ENCODE measurements around the gene CIB4. TPM values are rescaled to one million over a fixed set of nuclear protein-coding genes. Genes with fewer than 3 reads are reported as not detected.

Gene CIB4
- total RNA-seq, 1 experiment from 2014 or later, result not detected

DNA sequence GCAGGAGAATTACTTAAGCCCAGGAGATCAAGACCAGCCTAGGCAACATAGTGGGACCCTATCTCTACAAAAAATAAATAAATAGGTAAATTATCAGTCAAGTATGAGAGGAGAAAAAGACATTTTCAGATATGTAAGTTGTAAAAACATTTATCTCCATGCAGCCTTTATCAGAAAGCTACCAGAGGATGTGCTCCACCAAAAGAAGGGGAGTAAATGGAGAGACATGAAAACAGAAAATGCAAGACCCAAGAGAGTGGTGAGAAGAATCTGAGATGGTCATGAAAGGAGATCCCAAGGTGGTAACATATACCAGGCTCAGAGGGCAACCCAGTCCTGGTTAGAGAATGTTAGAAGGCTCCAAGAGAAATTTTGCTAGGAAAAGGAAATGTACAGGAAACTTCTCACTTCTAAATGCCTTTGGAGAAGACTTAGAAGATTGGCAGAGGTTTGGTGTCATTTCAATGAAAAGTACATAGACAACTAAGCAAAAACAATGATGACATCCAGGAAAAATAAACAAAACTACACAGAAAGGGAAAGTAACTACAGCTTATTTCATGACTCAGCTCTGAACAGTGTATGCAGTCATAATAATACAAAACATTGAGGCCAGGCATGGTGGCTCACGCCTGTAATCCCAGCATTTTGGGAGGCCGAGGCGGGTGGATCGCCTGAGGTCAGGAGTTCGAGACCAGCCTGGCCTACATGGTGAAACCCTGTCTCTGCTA lies 19.5 kb downstream of the CIB4 start:
- peaks cover 19% of the 10 kb centered on the region for H3K4me1 ChIP-seq (replicated peaks; ENCODE audit: insufficient read depth)
- H3K9me3 ChIP-seq (ENCODE audit: insufficient read depth, low read depth), result no peaks in the 10 kb centered on the region
- peaks cover 23% of the 10 kb centered on the region; the same call in 1 of the 2 replicates for H3K27me3 ChIP-seq (ENCODE audit: insufficient read depth, low read depth)
- no peak overlapping the region for H2AFZ ChIP-seq
- H3K4me2 ChIP-seq, result no peak overlapping the region
- no peaks in the 10 kb centered on the region for H4K20me1 ChIP-seq (ENCODE audit: insufficient read depth)
- TF ChIP-seq, protein P1, sequence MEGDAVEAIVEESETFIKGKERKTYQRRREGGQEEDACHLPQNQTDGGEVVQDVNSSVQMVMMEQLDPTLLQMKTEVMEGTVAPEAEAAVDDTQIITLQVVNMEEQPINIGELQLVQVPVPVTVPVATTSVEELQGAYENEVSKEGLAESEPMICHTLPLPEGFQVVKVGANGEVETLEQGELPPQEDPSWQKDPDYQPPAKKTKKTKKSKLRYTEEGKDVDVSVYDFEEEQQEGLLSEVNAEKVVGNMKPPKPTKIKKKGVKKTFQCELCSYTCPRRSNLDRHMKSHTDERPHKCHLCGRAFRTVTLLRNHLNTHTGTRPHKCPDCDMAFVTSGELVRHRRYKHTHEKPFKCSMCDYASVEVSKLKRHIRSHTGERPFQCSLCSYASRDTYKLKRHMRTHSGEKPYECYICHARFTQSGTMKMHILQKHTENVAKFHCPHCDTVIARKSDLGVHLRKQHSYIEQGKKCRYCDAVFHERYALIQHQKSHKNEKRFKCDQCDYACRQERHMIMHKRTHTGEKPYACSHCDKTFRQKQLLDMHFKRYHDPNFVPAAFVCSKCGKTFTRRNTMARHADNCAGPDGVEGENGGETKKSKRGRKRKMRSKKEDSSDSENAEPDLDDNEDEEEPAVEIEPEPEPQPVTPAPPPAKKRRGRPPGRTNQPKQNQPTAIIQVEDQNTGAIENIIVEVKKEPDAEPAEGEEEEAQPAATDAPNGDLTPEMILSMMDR (conservative IDR thresholded peaks at IDR 0.05), result no peak
- TF ChIP-seq EZH2 (IDR thresholded peaks at IDR 0.05; ENCODE audit: low read depth), result no peak
- H3K79me2 ChIP-seq (ENCODE audit: low read depth), result no peaks in the 10 kb centered on the region
- ChIA-PET POLR2A (ENCODE audit: unreplicated experiment) (no interaction called here), CTCF (no interaction called here)
- H3K9me2 ChIP-seq (ENCODE audit: insufficient read depth), result no peaks in the 10 kb centered on the region
- intact Hi-C loops (cut with micrococcal nuclease; ENCODE audit: unreplicated experiment), result no loop called here
- H3K36me3 ChIP-seq (ENCODE audit: low read depth), result no peaks in the 10 kb centered on the region
- peak in 1 of 2 experiments; percentile 61 for DNase-seq
- H3K4me3 ChIP-seq, result no peak overlapping the region
- H3F3A ChIP-seq (ENCODE audit: insufficient read depth, low read depth), result peaks cover 10% of the 10 kb centered on the region
- no TSS peak for BruUV-seq (replicated peaks)
- no peak overlapping the region for H3K27ac ChIP-seq

DNA sequence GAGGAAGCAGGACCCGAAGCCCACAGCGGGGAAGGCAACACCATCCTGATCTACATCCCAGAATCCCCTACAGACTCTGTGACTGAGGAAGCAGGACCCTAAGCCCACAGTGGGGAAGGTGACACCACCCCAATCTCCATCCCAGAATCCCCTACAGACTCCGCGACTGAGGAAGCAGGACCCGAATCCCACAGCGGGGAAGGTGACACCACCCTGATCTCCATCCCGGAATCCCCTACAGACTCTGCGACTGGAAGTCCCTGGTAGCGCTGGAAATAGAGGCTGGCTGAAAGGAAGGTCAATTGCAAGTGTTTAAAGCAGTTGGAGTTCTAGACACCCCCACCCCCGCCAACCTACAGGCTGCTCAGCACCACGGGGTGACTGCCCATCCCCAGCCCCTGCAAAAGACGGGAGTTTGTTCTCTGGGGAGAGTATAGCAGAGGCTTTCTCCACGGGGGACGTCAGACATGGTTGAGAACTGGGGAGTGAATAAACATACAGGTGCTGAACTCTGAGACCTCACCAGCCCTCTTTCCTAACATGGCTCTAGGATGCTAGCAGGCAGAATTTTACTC lies 21.0 kb downstream of the CIB4 start:
- Histone ChIP-seq H4K20me1 (ENCODE audit: insufficient read depth) (no peaks in the 10 kb centered on the region), H3K4me3 (no peak overlapping the region), H3K4me1 (replicated peaks; ENCODE audit: insufficient read depth) (0 out of 2 replicates have a peak, but pooled peaks cover 8% of the 10 kb centered on the region), H3K9me2 (ENCODE audit: insufficient read depth) (no peaks in the 10 kb centered on the region), H3K27me3 (ENCODE audit: insufficient read depth, low read depth) (peaks cover 23% of the 10 kb centered on the region; the same call in 1 of the 2 replicates), H3K79me2 (ENCODE audit: low read depth) (no peaks in the 10 kb centered on the region), H3K27ac (no peak overlapping the region), H3K9me3 (ENCODE audit: insufficient read depth, low read depth) (no peaks in the 10 kb centered on the region), H3K36me3 (ENCODE audit: low read depth) (no peaks in the 10 kb centered on the region), H3K4me2 (no peak overlapping the region), H2AFZ (no peak overlapping the region), H3F3A (ENCODE audit: insufficient read depth, low read depth) (peaks cover 10% of the 10 kb centered on the region; the same call in 1 of the 2 replicates)
- TF ChIP-seq EZH2 (IDR thresholded peaks at IDR 0.05; ENCODE audit: low read depth), result no peak
- TF ChIP-seq, protein P1 (conservative IDR thresholded peaks at IDR 0.05), result no peak
- CTCF ChIA-PET, result no interaction called here
- intact Hi-C loops (cut with micrococcal nuclease; ENCODE audit: unreplicated experiment), result no loop called here
- BruUV-seq (replicated peaks), result no TSS peak
- no peak for DNase-seq
- POLR2A ChIA-PET (ENCODE audit: unreplicated experiment), result no interaction called here

DNA sequence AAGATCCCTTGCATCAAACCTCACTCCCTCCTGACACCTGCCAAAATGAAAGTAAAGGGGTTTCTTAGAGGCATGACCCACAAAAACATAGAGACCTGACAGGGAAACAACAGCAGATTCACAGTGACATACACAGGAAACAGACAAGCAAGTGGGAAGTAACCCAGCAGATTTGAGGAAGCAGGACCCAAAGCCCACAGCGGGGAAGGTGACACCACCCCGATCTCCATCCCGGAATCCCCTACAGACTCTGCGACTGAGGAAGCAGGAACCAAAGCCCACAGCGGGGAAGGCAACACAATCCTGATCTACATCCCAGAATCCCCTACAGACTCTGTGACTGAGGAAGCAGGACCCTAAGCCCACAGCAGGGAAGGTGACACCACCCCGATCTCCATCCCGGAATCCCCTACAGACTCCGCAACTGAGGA lies 21.6 kb downstream of the CIB4 start:
- no peaks in the 10 kb centered on the region for H3K9me3 ChIP-seq (ENCODE audit: insufficient read depth, low read depth)
- H3K36me3 ChIP-seq (ENCODE audit: low read depth), result no peaks in the 10 kb centered on the region
- no peaks in the 10 kb centered on the region for H3K9me2 ChIP-seq (ENCODE audit: insufficient read depth)
- DNase-seq, result no peak
- peaks cover 10% of the 10 kb centered on the region; the same call in 1 of the 2 replicates for H3F3A ChIP-seq (ENCODE audit: insufficient read depth, low read depth)
- no peak overlapping the region for H3K4me3 ChIP-seq
- H3K27me3 ChIP-seq (ENCODE audit: insufficient read depth, low read depth), result peaks cover 23% of the 10 kb centered on the region; the same call in 1 of the 2 replicates
- BruUV-seq (replicated peaks), result no TSS peak
- ChIA-PET CTCF (no interaction called here), POLR2A (ENCODE audit: unreplicated experiment) (no interaction called here)
- H3K27ac ChIP-seq, result no peak overlapping the region
- no peaks in the 10 kb centered on the region for H4K20me1 ChIP-seq (ENCODE audit: insufficient read depth)
- no peaks in the 10 kb centered on the region for H3K79me2 ChIP-seq (ENCODE audit: low read depth)
- H3K4me1 ChIP-seq (replicated peaks; ENCODE audit: insufficient read depth), result 0 out of 2 replicates have a peak, but pooled peaks cover 8% of the 10 kb centered on the region
- TF ChIP-seq, protein P1 (conservative IDR thresholded peaks at IDR 0.05), result no peak
- TF ChIP-seq EZH2 (IDR thresholded peaks at IDR 0.05; ENCODE audit: low read depth), result no peak
- H2AFZ ChIP-seq, result no peak overlapping the region
- no peak overlapping the region for H3K4me2 ChIP-seq
- intact Hi-C loops (cut with micrococcal nuclease; ENCODE audit: unreplicated experiment), result no loop called here

All from PC-9 (cell line).